Heart right ventricle (tissue), 16 donors: ENCODE measurements around the gene SPAM1. TPM values are rescaled to one million over a fixed set of nuclear protein-coding genes. Genes with fewer than 3 reads are reported as not detected.

ENCODE experiments used
- ATAC-seq, 8 donors: fragments of 200-7000 bp; cut with Tn5 transposase; one replicate each; pipeline ENCODE4 v1.9.1; 2020; ENCODE audit warnings: mild to moderate bottlenecking in 8 of 8, moderate library complexity in 8 of 8, moderate number of reproducible peaks in 1 of 8
- DNase-seq, 2 donors: peaks; one replicate each; pipeline ENCODE4 v3.0.0-alpha.2; 2020
- H3K27ac ChIP-seq, 10 donors: fragments of 200-600 bp; sonication (generic) in 2 of 10; one replicate each; pipeline versions ENCODE4 v1.5.0 to v1.8.0; 2020 to 2022; ENCODE audit warnings: mild to moderate bottlenecking in 3 of 10
- H3K27me3 ChIP-seq, 7 donors: fragments of 200-600 bp; one replicate each; pipeline ENCODE4 v1.8.0; 2021 to 2022; ENCODE audit warnings: mild to moderate bottlenecking in 2 of 7
- H3K36me3 ChIP-seq, 9 donors: fragments of 200-600 bp; sonication (generic) in 1 of 9; one replicate each; pipeline versions ENCODE4 v1.5.0 to v1.8.0; 2020 to 2022; ENCODE audit warnings: mild to moderate bottlenecking in 2 of 9
- H3K4me1 ChIP-seq, 9 donors: fragments of 200-600 bp; sonication (generic) in 1 of 9; one replicate each; pipeline versions ENCODE4 v1.5.0 to v1.8.0; 2020 to 2022; ENCODE audit warnings: mild to moderate bottlenecking in 4 of 9
- H3K4me3 ChIP-seq, 10 donors: fragments of 200-600 bp; sonication (generic) in 2 of 10; one replicate each; pipeline versions ENCODE4 v1.5.0 to v1.8.0; 2020 to 2022; ENCODE audit warnings: mild to moderate bottlenecking in 7 of 10, moderate library complexity in 2 of 10
- H3K9me3 ChIP-seq, 11 donors: fragments of 200-600 bp in 10 of 11; sonication (generic) in 2 of 11; one replicate each; pipeline versions ENCODE4 v1.5.0 to v1.8.0; 2013 to 2022; ENCODE audit warnings: mild to moderate bottlenecking in 2 of 11, control low read depth in 1 of 11, moderate library complexity in 1 of 11
- WGBS, 2 donors: extraction: QIAGEN DNeasy Blood & Tissue Kit; methylation state at CpG; one replicate each; pipeline ENCODE4 v1.1.7; 2013; ENCODE audit warnings: inconsistent platforms in 1 of 2; 5-methylcytosine and 5-hydroxymethylcytosine counted together
- intact Hi-C, 10 donors: fragments of 100-400 bp; cut with DNase I; formaldehyde crosslinking; loops; one replicate each; pipeline versions ENCODE4 v1.11.1 to v1.14.2; 2022
- long read RNA-seq, 3 donors: library from polyadenylated mRNA; unstranded; transcript quantifications; one replicate each; pipeline ENCODE4 v2.0.0, GENCODE V29; 2020 to 2021
- polyA plus RNA-seq, 2 donors: library from polyadenylated mRNA; stranded (reverse); fragments of 200-250 nt; gene quantifications; one replicate each; pipeline ENCODE4 v1.2.3, GENCODE V29; 2013
- total RNA-seq, 10 donors: library from RNA; stranded (reverse); fragmentation: NEBNext Ultra II Directional in 3 of 10; extraction: Animal tissue kit (Norgen Biotek cat#: 25700) in 3 of 10; gene quantifications; one replicate each; pipeline versions ENCODE4 v1.2.1 to v1.2.4, GENCODE V29; 2021 to 2023
- TF ChIP-seq, protein P1 (sequence below), 9 donors: fragments of 200-600 bp; sonication (generic) in 2 of 9; IDR thresholded peaks; one replicate each; pipeline versions ENCODE4 v1.5.0 to v1.8.0; 2021 to 2022; ENCODE audit warnings: antibody characterized with exemption in 9 of 9, mild to moderate bottlenecking in 5 of 9, moderate library complexity in 1 of 9
- donor health status: Arrhythmogenic right ventricular cardiomyopathy.
- donor health status: ischemic (EF 13 %, LVEDD 7.1; RV severe dilation, severe dysfunction).
- donor health status: healthy with polysubstance abuse.
- donor health status: DM: no; HTN: yes; CAD: no.
- donor health status: DM: no; HTN: no; CAD: no.
- donor health status: ischemic (EF 25% LVEDD 6.9; RV normal size, moderate dysfunction).
- donor health status: ischemic (EF 25% LVEDD 5.7; RV mildly dilated, moderate dysfunction).
- donor health status: healthy.
- donor health status: DM: yes; HTN: yes; CAD: no.
- donor health status: Ischemic cardiomyopathy.
- donor health status: ischemic (EF 35%, LVEDD 5.7; RV mildly dilated, moderate dysfunction).
- donor health status: nonischemic (EF 11% LVEDD 7.7; RV severe dilation, severe dysfunction).
- donor health status: DM: yes; HTN: yes; CAD: no.
- donor health status: PGD.
- donor health status: ischemic (EF 29% LVEDD 5.4; RV normal size, mild dysfunction).
- donor health status: nonischemic (EF 23%, LVEDD 6.1; RV moderate dilation, normal function).

SPAM1 gene
- total RNA-seq (under 1 TPM in 1 of 10 donors, not detected in 9; 0.32 TPM), polyA plus RNA-seq (not detected)
- long read RNA-seq, donor 1, result 0 reads
- long read RNA-seq, donor 2, result 0 reads
- long read RNA-seq, donor 3, result 0 reads

- H3K9me3 ChIP-seq, result no peaks in the 10 kb centered on the region
- no peaks in the 10 kb centered on the region for H3K36me3 ChIP-seq
- no peak for ATAC-seq
- intact Hi-C loops, result no loop called here
- no peaks in the 10 kb centered on the region for H3K27me3 ChIP-seq
- no peak for DNase-seq
- no peaks in the 10 kb centered on the region for H3K4me1 ChIP-seq
- TF ChIP-seq, protein P1, sequence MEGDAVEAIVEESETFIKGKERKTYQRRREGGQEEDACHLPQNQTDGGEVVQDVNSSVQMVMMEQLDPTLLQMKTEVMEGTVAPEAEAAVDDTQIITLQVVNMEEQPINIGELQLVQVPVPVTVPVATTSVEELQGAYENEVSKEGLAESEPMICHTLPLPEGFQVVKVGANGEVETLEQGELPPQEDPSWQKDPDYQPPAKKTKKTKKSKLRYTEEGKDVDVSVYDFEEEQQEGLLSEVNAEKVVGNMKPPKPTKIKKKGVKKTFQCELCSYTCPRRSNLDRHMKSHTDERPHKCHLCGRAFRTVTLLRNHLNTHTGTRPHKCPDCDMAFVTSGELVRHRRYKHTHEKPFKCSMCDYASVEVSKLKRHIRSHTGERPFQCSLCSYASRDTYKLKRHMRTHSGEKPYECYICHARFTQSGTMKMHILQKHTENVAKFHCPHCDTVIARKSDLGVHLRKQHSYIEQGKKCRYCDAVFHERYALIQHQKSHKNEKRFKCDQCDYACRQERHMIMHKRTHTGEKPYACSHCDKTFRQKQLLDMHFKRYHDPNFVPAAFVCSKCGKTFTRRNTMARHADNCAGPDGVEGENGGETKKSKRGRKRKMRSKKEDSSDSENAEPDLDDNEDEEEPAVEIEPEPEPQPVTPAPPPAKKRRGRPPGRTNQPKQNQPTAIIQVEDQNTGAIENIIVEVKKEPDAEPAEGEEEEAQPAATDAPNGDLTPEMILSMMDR (IDR thresholded peaks at IDR 0.05), result no peak
- no peak within 1 kb of the TSS for H3K4me3 ChIP-seq
- H3K27ac ChIP-seq, result no peak within 1 kb of the TSS
Measured at GRCh38 chr7:123924941-123925340, at the start of gene SPAM1. TSS of gene SPAM1 (plus strand) at chr7:123925241. CDS start at chr7:123953571, 28,330 bp downstream.

DNA sequence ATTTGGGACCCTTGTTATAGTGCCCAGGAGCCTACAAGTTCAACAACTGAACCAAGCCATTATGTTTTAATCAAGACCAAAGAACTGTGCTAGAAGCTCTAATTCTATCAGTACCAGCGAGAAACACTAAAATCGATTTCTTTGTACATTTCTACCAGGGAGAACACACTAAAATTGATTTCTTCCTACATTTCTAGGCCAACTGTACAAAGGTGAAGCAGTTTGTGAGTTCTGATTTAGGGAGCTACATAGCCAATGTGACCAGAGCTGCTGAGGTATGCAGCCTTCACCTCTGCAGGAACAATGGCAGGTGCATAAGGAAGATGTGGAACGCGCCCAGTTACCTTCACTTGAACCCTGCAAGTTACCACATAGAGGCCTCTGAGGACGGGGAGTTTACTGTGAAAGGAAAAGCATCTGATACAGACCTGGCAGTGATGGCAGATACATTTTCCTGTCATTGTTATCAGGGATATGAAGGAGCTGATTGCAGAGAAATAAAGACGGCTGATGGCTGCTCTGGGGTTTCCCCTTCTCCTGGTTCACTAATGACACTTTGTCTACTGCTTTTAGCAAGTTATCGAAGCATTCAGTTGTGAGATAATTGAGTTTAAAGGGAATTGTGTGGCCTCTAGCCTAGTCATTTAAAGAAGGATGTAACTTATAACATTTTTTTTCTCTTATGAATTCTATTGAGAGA is 48.3 kb upstream of the SPAM1 start:
- no peak for ATAC-seq
- peaks cover 0 to 13% (median 0%) of the 10 kb centered on the region in 9 donors for H3K4me1 ChIP-seq
- H3K27ac ChIP-seq, result no peak overlapping the region
- whole genome bisulfite sequencing, 2 donors, result 51 to 56% methylated on average over 7 of the region's 7 CpGs
- TF ChIP-seq, protein P1 (IDR thresholded peaks at IDR 0.05), result no peak
- no peaks in the 10 kb centered on the region for H3K36me3 ChIP-seq
- H3K9me3 ChIP-seq, result no peaks in the 10 kb centered on the region
- no peak for DNase-seq
- no peaks in the 10 kb centered on the region for H3K27me3 ChIP-seq
- no peak overlapping the region for H3K4me3 ChIP-seq
- intact Hi-C loops, result loop anchor here in 6 of 10 donors (10.0 kb wide), 2 partner anchors 292 to 382 kb away; no protein-coding TSS in a partner anchor

DNA sequence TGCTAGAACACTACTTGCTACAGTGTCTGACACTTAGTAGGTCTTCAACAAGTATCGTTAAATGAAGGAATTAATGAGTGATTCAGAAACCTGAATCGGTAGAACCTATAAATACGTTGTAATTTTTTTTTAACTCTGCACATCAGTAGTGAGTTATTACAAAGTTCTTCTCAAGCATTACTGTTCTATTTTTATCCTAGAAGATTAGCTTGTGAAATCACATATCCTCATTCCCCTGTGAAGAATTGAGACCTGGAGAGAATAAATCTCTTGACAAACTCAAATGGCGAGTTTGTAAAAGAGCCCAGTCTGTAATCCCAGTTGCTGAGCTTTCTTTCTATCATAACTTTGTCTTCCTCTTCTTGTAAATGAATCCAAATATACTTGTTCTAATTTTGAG is 45.4 kb upstream of the SPAM1 start:
- Histone ChIP-seq H3K36me3 (no peaks in the 10 kb centered on the region), H3K4me1 (peaks cover 0 to 6% (median 0%) of the 10 kb centered on the region in 9 donors), H3K27ac (peak overlapping the region in 5 of 10 donors; percentile 8 to 40 (median 26)), H3K27me3 (no peaks in the 10 kb centered on the region), H3K4me3 (no peak overlapping the region), H3K9me3 (no peaks in the 10 kb centered on the region)
- TF ChIP-seq, protein P1 (IDR thresholded peaks at IDR 0.05), result no peak
- ATAC-seq, result peak in 2 of 8 donors; percentile 64 to 65
- intact Hi-C loops, result loop anchor here in 6 of 10 donors (10.0 kb wide), 2 partner anchors 295 to 385 kb away; no protein-coding TSS in a partner anchor
- WGBS, 2 donors, result 37 to 42% methylated on average over 4 of the region's 4 CpGs
- DNase-seq, result no peak

GRCh38 chr7:123881300-123881699 is 43.7 kb upstream of the SPAM1 start:
- ATAC-seq, result no peak
- intact Hi-C loops, result no loop called here
- WGBS, 2 donors, result 65 to 97% methylated on average over 2 of the region's 2 CpGs
- Histone ChIP-seq H3K27ac (no peak overlapping the region), H3K27me3 (no peaks in the 10 kb centered on the region), H3K9me3 (no peaks in the 10 kb centered on the region), H3K36me3 (no peaks in the 10 kb centered on the region), H3K4me1 (peaks cover 0 to 6% (median 0%) of the 10 kb centered on the region in 9 donors), H3K4me3 (no peak overlapping the region)
- no peak for DNase-seq
- TF ChIP-seq, protein P1 (IDR thresholded peaks at IDR 0.05), result no peak
